H1 (cell line): Measurements from ENCODE around the gene CCDC192. TPM values are rescaled to one million over a fixed set of nuclear protein-coding genes. Genes with fewer than 3 reads are reported as not detected.

Experiments
- CTBP2 ChIP-seq: IDR thresholded peaks from 2 replicates; pipeline ENCODE4 v1.7.0; 2011; ENCODE audit warnings: borderline replicate concordance, mild to moderate bottlenecking, moderate library complexity, mixed read lengths, low read length; ENCODE audit not compliant: insufficient read depth, insufficient read length
- NANOG ChIP-seq: IDR thresholded peaks from 2 replicates; pipeline ENCODE4 v1.6.1; 2011; ENCODE audit warnings: low read length, low read depth, mild to moderate bottlenecking, inconsistent platforms; ENCODE audit not compliant: insufficient read depth, poor library complexity, severe bottlenecking
- polyA plus RNA-seq, 7 experiments: library from polyadenylated mRNA; depleted of rRNA in 3 of 7; stranded (reverse) in 5 of 7; unstranded in 2 of 7; fragments of >200 nt in 5 of 7; fragments of 200-250 nt in 2 of 7; gene quantifications; 1 replicate in 5 of 7; 2 replicates in 1 of 7; 4 replicates in 1 of 7; pipeline versions ENCODE4 v1.2.1 to v1.2.3, GENCODE V29; 2011 to 2013; ENCODE audit warnings: missing spikeins in 2 of 7, mixed read lengths in 2 of 7
- total RNA-seq: library from RNA; stranded (reverse); fragmentation: NEBNext Ultra II Directional; extraction: Animal tissue kit (Norgen Biotek cat#: 25700); gene quantifications from 2 replicates; pipeline ENCODE4 v1.2.1, GENCODE V29; 2021

CCDC192 gene
- total and polyA plus RNA-seq, 2 of the 8 experiments (the other 6 are each of a cell fraction or from before 2014, with no cell fraction given): 0.61 TPM; not detected in 1

- TF ChIP-seq NANOG: no peak
- no peak for TF ChIP-seq CTBP2
Observed at GRCh38 chr5:127978738-127979300, 275.6 kb downstream of the CCDC192 start (continued).
